Gastroesophageal sphincter (tissue), 4 donors: ENCODE results near the gene PIK3R5. TPM values are rescaled to one million over a fixed set of nuclear protein-coding genes. Genes with fewer than 3 reads are reported as not detected.

ENCODE experiments used
- ATAC-seq: fragments of 150-250 bp; one replicate; pipeline ENCODE4 v1.9.1; 2016; ENCODE audit warnings: mild to moderate bottlenecking, moderate library complexity
- H3K27ac ChIP-seq, 4 donors: fragments of 200-600 bp; sonication (generic) in 3 of 4; 1 replicate in 3 of 4; 2 replicates in 1 of 4; pipeline ENCODE4 v1.5.1; 2016 to 2019
- H3K27me3 ChIP-seq: fragments of 200-600 bp; sonication (generic); one replicate; pipeline ENCODE4 v1.5.1; 2019
- H3K36me3 ChIP-seq, 2 donors: fragments of 200-600 bp; sonication (generic); one replicate each; pipeline ENCODE4 v1.5.1; 2019; ENCODE audit warnings: control low read depth in 1 of 2
- H3K4me1 ChIP-seq, 3 donors: fragments of 200-600 bp; sonication (generic); 1 replicate in 2 of 3; 2 replicates in 1 of 3; pipeline ENCODE4 v1.5.1; 2016 to 2019; ENCODE audit warnings: control low read depth in 2 of 3
- H3K4me3 ChIP-seq, 2 donors: fragments of 200-600 bp; sonication (generic); one replicate each; pipeline ENCODE4 v1.5.1; 2019; ENCODE audit warnings: mild to moderate bottlenecking in 1 of 2, moderate library complexity in 1 of 2
- H3K9me3 ChIP-seq, 3 donors: fragments of 200-600 bp; sonication (generic); one replicate each; pipeline ENCODE4 v1.5.1; 2017 to 2019; ENCODE audit warnings: control low read depth in 2 of 3
- CTCF ChIP-seq, 4 experiments: fragments of 200-600 bp in 2 of 4; fragments of 450-650 bp in 2 of 4; sonication (generic) in 1 of 4; IDR thresholded peaks; one replicate each; pipeline ENCODE4 v1.5.1; 2017 to 2019; ENCODE audit warnings: antibody characterized with exemption in 4 of 4, mild to moderate bottlenecking in 2 of 4, moderate library complexity in 2 of 4
- EP300 ChIP-seq: sonication (generic); formaldehyde crosslinking; IDR thresholded peaks from one replicate; pipeline ENCODE4 v1.6.1; 2017; ENCODE audit warnings: antibody characterized with exemption, mild to moderate bottlenecking
- POLR2A ChIP-seq, 2 donors: fragments of 450-650 bp; IDR thresholded peaks; one replicate each; pipeline ENCODE4 v1.6.1; 2017; ENCODE audit warnings: antibody characterized with exemption in 2 of 2, mild to moderate bottlenecking in 2 of 2, moderate library complexity in 1 of 2
- POLR2AphosphoS5 ChIP-seq: sonication (generic); formaldehyde crosslinking; IDR thresholded peaks from one replicate; pipeline ENCODE4 v1.6.1; 2017; ENCODE audit warnings: antibody characterized with exemption
- WGBS, 2 donors: methylation state at CpG; one replicate each; pipeline ENCODE4 v1.1.5; 2018; ENCODE audit warnings: low coverage in 1 of 2; 5-methylcytosine and 5-hydroxymethylcytosine counted together
- total RNA-seq, 4 donors: library from RNA; depleted of rRNA; stranded (reverse); fragments of >200 nt; gene quantifications; one replicate each; pipeline ENCODE4 v1.1.0, GENCODE V29; 2016

PIK3R5 gene
- total RNA-seq, 4 donors from 2014 or later = 8.9 to 13.1 (median 11.9) TPM

GRCh38 chr17:8975091-8975725 is 9.7 kb upstream of the PIK3R5 start:
- Histone ChIP-seq H3K27me3 (no peaks in the 10 kb centered on the region), H3K4me3 (no peak overlapping the region), H3K36me3 (no peaks in the 10 kb centered on the region), H3K4me1 (no peaks in the 10 kb centered on the region), H3K27ac (no peak overlapping the region), H3K9me3 (no peaks in the 10 kb centered on the region)
- TF ChIP-seq POLR2AphosphoS5 (no peak), POLR2A (IDR thresholded peaks at IDR 0.05) (no peak), EP300 (no peak), CTCF (IDR thresholded peaks at IDR 0.05) (no peak)
- no peak for ATAC-seq
- 78 to 100% methylated on average over 4 to 8 of the region's 9 CpGs for WGBS, 2 donors

GRCh38 chr17:8969901-8970300 is 4.4 kb upstream of the PIK3R5 start:
- Histone ChIP-seq H3K4me3 (no peak overlapping the region), H3K9me3 (no peaks in the 10 kb centered on the region), H3K4me1 (peaks cover 0 to 10% (median 0%) of the 10 kb centered on the region in 3 donors), H3K27ac (no peak overlapping the region), H3K27me3 (peaks cover 34% of the 10 kb centered on the region), H3K36me3 (no peaks in the 10 kb centered on the region)
- 49 to 81% methylated on average over 2 of the region's 2 CpGs for WGBS, 2 donors
- ATAC-seq = no peak
- TF ChIP-seq EP300 (no peak), POLR2A (IDR thresholded peaks at IDR 0.05) (no peak), CTCF (IDR thresholded peaks at IDR 0.05) (no peak), POLR2AphosphoS5 (no peak)

- Histone ChIP-seq H3K4me1 (peaks cover 0 to 10% (median 0%) of the 10 kb centered on the region in 3 donors), H3K27me3 (peaks cover 48% of the 10 kb centered on the region), H3K9me3 (no peaks in the 10 kb centered on the region), H3K4me3 (no peak overlapping the region), H3K27ac (no peak overlapping the region), H3K36me3 (no peaks in the 10 kb centered on the region)
- no peak for TF ChIP-seq CTCF (IDR thresholded peaks at IDR 0.05)
- no peak for TF ChIP-seq POLR2A (IDR thresholded peaks at IDR 0.05)
- TF ChIP-seq POLR2AphosphoS5 = no peak
- TF ChIP-seq EP300 = no peak
- 83 to 87% methylated on average over 3 of the region's 3 CpGs for WGBS, 2 donors
- ATAC-seq = no peak
Observed at GRCh38 chr17:8968503-8968902, 3.0 kb upstream of the PIK3R5 start.

GRCh38 chr17:8967861-8968260 is 2.4 kb upstream of the PIK3R5 start:
- no peak for ATAC-seq
- peaks cover 0 to 10% (median 0%) of the 10 kb centered on the region in 3 donors for H3K4me1 ChIP-seq
- H3K36me3 ChIP-seq = no peaks in the 10 kb centered on the region
- H3K9me3 ChIP-seq = no peaks in the 10 kb centered on the region
- peaks cover 54% of the 10 kb centered on the region for H3K27me3 ChIP-seq
- TF ChIP-seq POLR2AphosphoS5 (no peak), EP300 (no peak), CTCF (IDR thresholded peaks at IDR 0.05) (no peak), POLR2A (IDR thresholded peaks at IDR 0.05) (no peak)
- no peak overlapping the region for H3K27ac ChIP-seq
- no peak overlapping the region for H3K4me3 ChIP-seq

- 77 to 80% methylated on average over 1 to 9 of the region's 9 CpGs for WGBS, 2 donors
- Histone ChIP-seq H3K27ac (no peak overlapping the region), H3K27me3 (peaks cover 56% of the 10 kb centered on the region), H3K4me3 (no peak overlapping the region), H3K36me3 (no peaks in the 10 kb centered on the region), H3K4me1 (peaks cover 0 to 10% (median 0%) of the 10 kb centered on the region in 3 donors), H3K9me3 (no peaks in the 10 kb centered on the region)
- TF ChIP-seq EP300 (no peak), POLR2A (IDR thresholded peaks at IDR 0.05) (no peak), CTCF (IDR thresholded peaks at IDR 0.05) (no peak), POLR2AphosphoS5 (no peak)
- no peak for ATAC-seq
Observed at GRCh38 chr17:8966926-8967325, 1.4 kb upstream of the PIK3R5 start.
